Measurements from ENCODE around the gene SLC25A23. TPM values are rescaled to one million over a fixed set of nuclear protein-coding genes. Genes with fewer than 3 reads are reported as not detected.

SLC25A23 gene
- total RNA-seq, 1 experiment from 2014 or later = 89.5 TPM

GRCh38 chr19:6464070-6464873 is 4.7 kb upstream of the SLC25A23 start, which contains the start of gene CRB3 (continued):
- TF ChIP-seq POLR2AphosphoS5 (IDR thresholded peaks at IDR 0.05; ENCODE audit: low read depth, low read length) (peak; percentile 89), EZH2 (IDR thresholded peaks at IDR 0.05) (no peak), ZNF274 (IDR thresholded peaks at IDR 0.05; ENCODE audit: low read depth, low read length) (no peak), JUND (IDR thresholded peaks at IDR 0.05) (no peak), CBX3 (IDR thresholded peaks at IDR 0.05; ENCODE audit: low read depth) (no peak)

- RAD21 ChIA-PET (ENCODE audit: low non-redundant PET in 1 of 2, low total read pairs in 2 of 2, uncharacterized antibody in 2 of 2, unreplicated experiment in 2 of 2) = interaction anchor here in 1 of 2 experiments (0.7 kb wide), 1 partner anchor 123 kb away, joined by 4 read pairs; no protein-coding TSS in a partner anchor
- H3K4me2 ChIP-seq (ENCODE audit: low read length) = peak overlapping the region; percentile 99
- H3K27ac ChIP-seq (ENCODE audit: low read depth, low read length) = peak overlapping the region; percentile 62
- H3K4me1 ChIP-seq (ENCODE audit: control insufficient read depth in 1 of 2, insufficient read depth in 2 of 2, low read length in 2 of 2) = peaks cover 21 to 41% of the 10 kb centered on the region in 2 experiments
- peak overlapping the region; percentile 66 to 88 for H3K4me3 ChIP-seq (replicated peaks in 1 of 2; ENCODE audit: low read depth in 1 of 2, low read length in 2 of 2)
- DNase-seq (ENCODE audit: low read depth, low spot score) = peak; percentile 97
- intact Hi-C loops (cut with micrococcal nuclease) = no loop called here
- TF ChIP-seq YY1 (IDR thresholded peaks at IDR 0.05; ENCODE audit: extremely low read depth, insufficient replicate concordance, low read depth, low read length) (peak; percentile 33), TCF7L2 (IDR thresholded peaks at IDR 0.05; ENCODE audit: borderline replicate concordance, extremely low read depth, insufficient read depth, insufficient read length) (peak; percentile 14), SIN3A (IDR thresholded peaks at IDR 0.05; ENCODE audit: low read depth) (peak; percentile 12; the same call in 1 of the 2 replicates), MAX (IDR thresholded peaks at IDR 0.05) (peak; percentile 69), SP1 (IDR thresholded peaks at IDR 0.05; ENCODE audit: low read depth) (peak; percentile 87), POLR2AphosphoS5 (IDR thresholded peaks at IDR 0.05; ENCODE audit: low read depth, low read length) (0 out of 2 replicates have a peak, but pooled peaks have one; percentile 34), ELF1 (IDR thresholded peaks at IDR 0.05; ENCODE audit: borderline replicate concordance, low read depth) (no peak), ZFX (IDR thresholded peaks at IDR 0.05) (no peak), CBX3 (IDR thresholded peaks at IDR 0.05; ENCODE audit: low read depth) (peak; percentile 36), CTCF (IDR thresholded peaks at IDR 0.05 in 2 of 3, conservative IDR thresholded peaks at IDR 0.05 in 1 of 3; ENCODE audit: borderline replicate concordance in 1 of 3, insufficient read depth in 1 of 3, low read depth in 2 of 3, low read length in 2 of 3) (peak in 2 of 3 experiments; percentile 48 to 61; a peak in 4 of 6 replicates)
- H3K9ac ChIP-seq (ENCODE audit: low read length) = peak overlapping the region; percentile 71
- H3K9me2 ChIP-seq (ENCODE audit: insufficient read depth) = no peaks in the 10 kb centered on the region
- ATAC-seq = peak; percentile 73
- H3K79me2 ChIP-seq (ENCODE audit: insufficient read depth, low read length) = peaks cover 13% of the 10 kb centered on the region
- peaks cover 3 to 5% of the 10 kb centered on the region in 2 experiments; a peak in 2 of 4 replicates for H3K36me3 ChIP-seq (ENCODE audit: control insufficient read depth in 1 of 2, insufficient read depth in 2 of 2, low read length in 2 of 2)
- H3K9me3 ChIP-seq (ENCODE audit: control insufficient read depth in 1 of 2, insufficient read depth in 1 of 2, low read depth in 1 of 2, low read length in 2 of 2) = no peaks in the 10 kb centered on the region
- H3K27me3 ChIP-seq (ENCODE audit: insufficient read depth, low read length) = no peaks in the 10 kb centered on the region
- CTCF ChIA-PET = interaction anchor here (1.0 kb wide), 1 partner anchor 35 kb away, joined by 4 read pairs; the partner anchor contains the start of gene KHSRP
- H4K20me1 ChIP-seq (ENCODE audit: insufficient read depth) = no peaks in the 10 kb centered on the region
- peak overlapping the region; percentile 44 for H2AFZ ChIP-seq (ENCODE audit: low read depth, low read length, poor library complexity, severe bottlenecking)
- POLR2A ChIA-PET = no interaction called here
- BruUV-seq (replicated peaks) = no TSS peak
These were observed 700 bp upstream of the SLC25A23 start for GRCh38 chr19:6460099-6460884.

Measured in HCT116 (cell line).